ENCODE data around the gene DENND5B.

DENND5B gene

DNA sequence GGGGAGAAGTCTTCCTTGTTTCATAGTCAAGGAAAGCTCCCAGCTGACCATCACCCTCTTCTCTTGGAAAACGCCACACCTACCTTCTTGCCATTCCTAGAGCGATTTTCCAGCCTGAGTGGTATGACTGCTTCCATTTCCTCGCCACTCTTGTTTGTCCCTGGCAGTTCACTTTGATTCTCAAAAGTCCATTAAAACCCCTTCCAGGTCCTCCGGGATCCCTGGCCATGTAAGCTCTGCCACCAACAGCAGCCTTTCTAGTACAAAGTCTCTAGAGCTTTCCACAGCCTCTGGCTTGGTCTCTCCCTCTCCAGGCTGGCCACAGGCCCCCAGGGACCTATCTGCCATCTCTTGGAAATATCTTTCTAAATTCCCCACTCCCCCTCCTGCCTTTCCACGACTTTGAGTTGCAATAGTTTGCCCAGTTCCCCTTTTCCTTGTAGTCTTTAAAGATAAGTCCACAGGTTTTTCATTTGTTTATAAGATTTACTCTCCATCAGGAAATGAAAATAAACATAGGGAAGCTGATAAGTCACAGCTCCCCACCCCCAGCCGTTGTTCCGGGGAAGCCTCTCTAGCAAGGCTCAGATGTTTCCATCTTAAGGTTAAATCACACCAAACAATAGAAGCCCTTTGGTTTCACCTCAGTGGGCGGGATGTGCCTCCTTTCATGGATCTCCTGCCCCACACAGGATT, 222.1 kb downstream of the DENND5B start:
- DNase-seq, result no peak

DNA sequence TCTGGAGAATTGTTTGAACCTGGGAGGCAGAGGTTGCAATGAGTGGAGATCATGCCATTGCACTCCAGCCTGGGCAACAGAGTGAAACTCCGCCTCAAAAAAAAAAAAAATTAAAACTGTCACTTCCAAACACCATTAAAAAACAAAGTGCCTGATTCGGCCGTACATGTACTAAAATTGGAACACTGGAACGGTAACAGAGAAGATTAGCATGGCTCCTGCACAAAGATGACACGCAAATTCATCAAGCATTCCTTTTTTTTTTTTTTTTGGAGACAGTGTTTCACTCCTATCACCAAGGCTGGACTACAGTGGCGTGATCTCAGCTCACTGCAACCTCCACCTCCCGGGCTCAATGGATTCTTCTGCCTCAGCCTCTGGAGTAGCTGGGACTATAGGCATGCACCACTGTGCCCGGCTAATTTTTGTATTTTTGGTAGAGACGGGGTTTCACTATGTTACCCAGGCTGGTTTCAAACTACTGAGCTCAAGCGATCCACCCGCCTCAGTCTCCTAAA, 224.8 kb downstream of the DENND5B start:
- DNase-seq, result no peak

GRCh38 chr12:31363831-31364230, 227.1 kb downstream of the DENND5B start:
- no peak for DNase-seq

GRCh38 chr12:31363416-31363809, 227.5 kb downstream of the DENND5B start:
- DNase-seq, result no peak

- no peak for DNase-seq
Measured at GRCh38 chr12:31362759-31363415, 228.0 kb downstream of the DENND5B start.

DNA sequence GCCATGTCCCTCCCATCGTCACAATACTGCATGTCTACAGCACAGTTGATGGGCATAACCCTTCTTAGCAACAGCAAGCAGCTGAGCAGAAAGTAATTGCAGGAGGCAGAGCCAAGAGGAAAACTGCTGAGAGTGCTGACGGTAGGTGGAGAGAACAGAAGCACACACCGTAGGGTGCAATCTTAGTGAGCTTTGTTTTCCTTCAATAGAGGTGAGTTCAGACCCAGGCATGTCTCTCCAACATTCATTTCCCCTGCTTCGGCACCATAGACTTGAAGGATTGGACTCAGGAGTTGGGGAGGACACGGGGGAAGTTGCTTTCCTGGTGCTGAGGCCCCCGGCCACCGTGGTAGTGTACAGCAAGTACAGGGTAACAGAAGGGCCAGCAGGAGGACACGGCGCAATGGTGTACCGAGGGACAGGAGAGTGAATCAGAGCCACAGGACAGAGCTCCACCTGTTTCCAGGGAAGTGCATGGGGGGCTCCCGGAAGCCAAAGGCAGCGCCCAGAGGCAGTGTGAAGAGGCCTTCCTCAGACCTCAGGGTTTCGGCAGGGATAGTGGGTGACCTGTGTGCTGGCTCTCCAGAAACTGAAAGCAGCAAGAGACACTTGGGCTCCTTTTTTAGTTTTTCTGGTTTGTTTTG, 228.7 kb downstream of the DENND5B start:
- DNase-seq, result no peak

DNA sequence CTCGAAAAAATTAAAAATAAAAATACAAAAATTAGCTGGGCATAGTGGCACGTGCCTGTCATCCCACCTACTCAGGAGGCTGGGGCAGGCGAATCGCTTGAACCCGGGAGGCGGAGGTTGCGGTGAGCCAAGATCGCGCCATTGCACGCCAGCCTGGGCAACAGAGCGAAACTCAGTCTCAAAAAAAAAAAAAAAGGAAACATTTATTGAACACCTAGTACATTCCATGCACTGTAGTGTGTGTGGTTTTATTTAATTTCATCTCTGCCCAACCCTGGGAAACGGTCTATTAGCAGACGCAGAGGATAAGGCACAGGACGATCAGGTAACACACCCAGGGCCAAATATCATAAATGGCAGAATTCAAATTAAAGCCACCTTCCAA, 229.2 kb downstream of the DENND5B start:
- no peak for DNase-seq

DNA sequence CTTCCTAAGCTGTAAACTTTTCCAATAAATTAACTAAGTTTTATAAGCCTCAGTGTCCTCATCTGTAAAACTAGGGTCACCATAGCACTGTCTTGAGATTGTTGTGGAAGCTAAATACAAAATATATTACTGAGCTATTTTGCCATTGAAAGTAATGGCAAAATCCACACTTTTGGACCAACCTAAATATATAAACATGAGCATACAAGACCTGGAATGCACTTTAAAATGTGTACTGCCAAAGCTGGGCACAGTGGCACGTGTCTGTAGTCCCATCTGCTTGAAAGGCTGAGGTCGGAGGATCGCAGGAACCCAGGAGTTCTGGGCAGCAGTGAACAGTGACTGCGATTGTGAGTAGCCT, 235.2 kb downstream of the DENND5B start:
- no peak for DNase-seq

DNA sequence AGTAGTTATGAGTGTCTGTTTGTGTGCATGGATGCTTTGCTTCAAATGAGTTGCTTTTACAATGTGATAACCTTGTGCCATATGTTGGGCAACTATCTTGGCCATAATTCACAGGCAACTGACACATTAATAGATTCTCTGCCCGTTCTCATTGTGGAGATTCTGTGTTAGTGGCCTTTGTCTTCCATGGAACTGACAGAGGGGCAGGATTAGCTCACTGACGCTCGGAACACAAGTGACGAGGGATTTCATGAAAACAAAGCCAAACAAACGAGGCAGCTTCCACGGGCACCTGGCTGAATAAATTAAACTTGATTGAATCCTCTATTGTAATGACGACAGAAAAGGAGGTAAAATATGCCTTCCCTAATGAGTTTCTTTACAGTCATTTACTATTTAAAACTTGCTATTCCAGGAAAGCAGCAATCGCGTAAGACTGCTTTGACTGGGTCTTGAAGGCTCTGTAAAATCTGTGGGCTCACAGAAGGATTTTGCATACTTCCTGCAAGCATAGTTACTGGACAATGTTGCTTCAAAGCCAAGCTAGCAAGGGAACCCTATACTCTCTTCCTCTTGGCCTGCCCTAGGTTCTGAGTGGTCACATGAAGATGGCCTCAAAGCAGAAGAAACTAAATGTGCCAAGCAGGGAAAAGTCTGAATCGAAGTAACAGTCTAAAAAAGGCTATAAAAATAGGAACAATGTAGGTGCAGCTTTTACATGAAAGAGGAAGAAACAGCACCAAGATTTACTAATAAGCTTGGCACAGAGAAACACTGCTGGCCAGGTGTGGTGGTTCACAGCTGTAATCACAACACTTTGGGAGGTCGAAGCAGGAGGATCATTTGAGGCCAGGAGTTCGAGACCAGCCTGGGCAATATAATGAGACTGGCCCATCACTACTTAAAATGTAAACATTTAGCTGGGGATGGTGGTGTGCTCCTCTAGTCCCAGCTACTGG, 236.9 kb downstream of the DENND5B start:
- no peak for DNase-seq

- no peak for DNase-seq
Measured at GRCh38 chr12:31346267-31346666, 244.7 kb downstream of the DENND5B start.

GRCh38 chr12:31343139-31343538, 247.8 kb downstream of the DENND5B start:
- no peak for DNase-seq

DNA sequence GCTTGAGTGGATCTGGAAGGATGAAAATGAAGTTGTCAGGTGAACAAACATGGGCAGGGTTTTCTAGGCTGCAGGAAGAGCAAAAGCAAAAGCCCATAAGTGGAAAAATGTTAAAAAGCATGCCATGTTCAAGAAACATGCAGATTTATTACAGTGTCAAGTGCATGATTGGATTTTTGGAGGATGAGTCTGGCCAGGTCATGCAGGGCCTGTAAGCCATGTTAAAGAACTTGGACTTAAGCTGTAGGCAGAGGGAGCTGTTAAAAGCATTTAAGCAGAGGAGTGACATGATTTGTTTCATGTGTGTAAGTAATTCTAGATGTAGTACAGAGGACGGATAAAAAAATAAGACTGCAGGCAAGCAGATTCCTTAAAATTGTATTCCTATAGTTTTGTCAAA, 248.7 kb downstream of the DENND5B start:
- DNase-seq, result no peak

DNA sequence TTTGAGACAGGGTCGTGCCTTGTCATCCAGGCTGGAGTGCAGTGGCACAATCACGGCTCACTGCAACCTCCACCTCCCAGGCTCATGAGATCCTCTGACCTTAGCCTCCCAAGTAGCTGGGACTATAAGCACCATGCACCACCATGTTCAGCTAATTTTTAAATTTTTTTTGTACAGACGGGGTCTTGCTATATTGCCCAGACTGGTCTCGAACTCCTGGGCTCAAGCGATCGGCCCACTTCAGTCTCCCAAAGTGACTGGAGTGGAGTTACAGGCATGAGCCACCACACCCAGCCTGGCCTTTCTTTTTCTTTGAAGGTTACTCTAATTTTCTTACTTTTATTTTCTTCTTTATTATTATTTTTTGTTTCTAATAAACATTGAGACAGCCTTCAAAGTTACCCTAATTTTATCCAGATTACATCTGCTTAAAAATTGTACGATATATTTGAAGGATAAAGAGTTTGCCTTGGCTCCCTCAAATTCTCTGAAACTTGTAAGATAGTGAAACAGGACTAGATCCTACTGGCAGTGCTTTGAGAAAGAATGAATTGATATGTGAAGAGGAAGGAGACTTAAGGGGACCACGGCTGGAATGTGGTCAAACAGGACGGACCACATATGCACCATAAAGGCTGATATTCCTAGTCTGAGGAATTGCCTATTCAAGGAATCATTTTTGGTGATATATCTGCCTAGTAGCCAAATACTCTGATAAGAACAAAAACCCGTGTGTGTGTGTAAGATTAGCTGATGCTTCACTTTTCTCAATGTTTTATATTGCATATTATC, 250.9 kb downstream of the DENND5B start:
- DNase-seq, result no peak

DNA sequence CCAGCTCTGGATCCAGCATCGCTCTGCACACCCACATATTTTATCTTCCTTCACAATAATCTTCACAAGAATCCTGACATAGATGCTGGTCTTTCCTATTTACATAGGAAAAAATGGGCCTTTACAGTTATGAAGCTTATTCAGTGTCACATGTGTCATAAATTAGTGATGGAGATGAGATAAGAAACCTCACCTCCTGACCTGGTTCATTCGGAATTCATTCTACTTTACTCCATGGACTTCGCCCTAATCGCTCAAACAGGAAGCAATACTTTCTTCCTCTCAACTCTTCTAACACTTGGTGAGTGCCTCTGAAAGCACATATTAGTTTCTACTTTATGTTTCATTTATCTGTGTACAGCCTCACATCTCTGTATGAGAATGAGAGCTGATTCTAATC, 253.0 kb downstream of the DENND5B start:
- DNase-seq, result no peak

Data from activated T-cell treated with anti-CD3 and anti-CD28 coated beads, Interleukin-2, amount 50 U/mL, for 1 hour (primary cell).